ENCODE data around the gene LGALS8. TPM values are rescaled to one million over a fixed set of nuclear protein-coding genes. Genes with fewer than 3 reads are reported as not detected.
"Not testable (repeated sequence)": the region's sequence is repeated elsewhere in the genome, so short reads cannot be mapped to it uniquely, and the experiment has no call there.

Gene LGALS8
- total RNA-seq, 1 donor from 2014 or later, result 94.5 TPM

DNA sequence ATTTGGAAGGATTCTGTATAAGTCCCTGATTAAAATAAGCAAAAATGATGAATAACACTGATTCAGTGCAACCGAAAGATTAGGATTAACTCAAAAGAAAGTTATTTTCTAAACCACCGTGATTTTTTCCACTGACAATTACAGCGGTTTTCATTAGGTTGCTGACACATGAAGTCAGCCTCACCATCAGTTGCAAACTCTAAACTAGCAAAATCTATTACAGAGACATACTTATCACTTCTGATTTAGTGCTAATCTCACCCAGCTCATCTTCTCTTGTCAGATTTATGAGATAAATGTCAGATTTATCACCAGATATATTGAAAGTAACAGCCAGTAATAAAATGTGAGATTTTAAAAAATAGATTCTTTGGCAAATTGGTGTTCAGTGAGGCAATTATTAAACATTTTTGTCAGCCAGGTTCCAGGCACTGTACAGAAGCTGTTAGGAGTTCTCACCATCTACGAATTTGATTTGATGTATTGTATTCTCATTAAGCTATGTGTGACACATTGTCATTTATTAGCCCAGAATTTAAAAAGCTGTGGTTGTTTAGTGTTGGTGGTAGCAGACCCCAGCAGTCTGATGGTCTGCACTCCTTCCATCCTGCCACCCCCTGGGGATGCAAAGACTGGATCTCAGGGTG lies 37.3 kb upstream of the LGALS8 start:
- peaks cover 17% of the 10 kb centered on the region for H3K36me3 Mint-ChIP-seq (ENCODE audit: low read depth, unreplicated experiment)
- H3K9me3 Mint-ChIP-seq (ENCODE audit: unreplicated experiment), result no peaks in the 10 kb centered on the region
- H3K4me1 Mint-ChIP-seq (ENCODE audit: unreplicated experiment), result peaks cover 14% of the 10 kb centered on the region
- TF ChIP-seq, protein P1, sequence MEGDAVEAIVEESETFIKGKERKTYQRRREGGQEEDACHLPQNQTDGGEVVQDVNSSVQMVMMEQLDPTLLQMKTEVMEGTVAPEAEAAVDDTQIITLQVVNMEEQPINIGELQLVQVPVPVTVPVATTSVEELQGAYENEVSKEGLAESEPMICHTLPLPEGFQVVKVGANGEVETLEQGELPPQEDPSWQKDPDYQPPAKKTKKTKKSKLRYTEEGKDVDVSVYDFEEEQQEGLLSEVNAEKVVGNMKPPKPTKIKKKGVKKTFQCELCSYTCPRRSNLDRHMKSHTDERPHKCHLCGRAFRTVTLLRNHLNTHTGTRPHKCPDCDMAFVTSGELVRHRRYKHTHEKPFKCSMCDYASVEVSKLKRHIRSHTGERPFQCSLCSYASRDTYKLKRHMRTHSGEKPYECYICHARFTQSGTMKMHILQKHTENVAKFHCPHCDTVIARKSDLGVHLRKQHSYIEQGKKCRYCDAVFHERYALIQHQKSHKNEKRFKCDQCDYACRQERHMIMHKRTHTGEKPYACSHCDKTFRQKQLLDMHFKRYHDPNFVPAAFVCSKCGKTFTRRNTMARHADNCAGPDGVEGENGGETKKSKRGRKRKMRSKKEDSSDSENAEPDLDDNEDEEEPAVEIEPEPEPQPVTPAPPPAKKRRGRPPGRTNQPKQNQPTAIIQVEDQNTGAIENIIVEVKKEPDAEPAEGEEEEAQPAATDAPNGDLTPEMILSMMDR (IDR thresholded peaks at IDR 0.05; ENCODE audit: unreplicated experiment), result no peak
- no peak for DNase-seq (ENCODE audit: low spot score)
- H3K27ac Mint-ChIP-seq (ENCODE audit: unreplicated experiment), result no peak overlapping the region
- no peak overlapping the region for H3K4me3 Mint-ChIP-seq (ENCODE audit: unreplicated experiment)
- no peaks in the 10 kb centered on the region for H3K27me3 Mint-ChIP-seq (ENCODE audit: unreplicated experiment)

DNA sequence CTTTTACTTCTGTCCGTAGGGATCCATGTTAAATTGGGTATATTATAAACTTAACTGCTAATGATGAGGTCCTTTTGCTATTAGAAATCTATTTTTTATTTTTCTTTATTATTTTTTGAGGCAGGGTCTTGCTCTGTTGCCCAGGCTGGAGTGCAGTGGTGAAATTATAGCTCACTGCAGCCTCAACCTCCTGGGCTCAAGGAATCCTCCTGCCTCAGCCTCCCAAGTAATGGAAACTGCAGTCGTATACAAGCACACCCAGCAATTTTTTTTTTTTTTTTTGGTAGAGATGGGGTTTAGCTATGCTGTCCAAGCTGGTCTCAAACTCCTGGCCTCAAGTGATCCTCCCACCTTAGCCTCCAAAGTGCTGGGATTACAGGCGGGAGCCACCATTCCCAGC lies 34.6 kb upstream of the LGALS8 start:
- not testable (repeated sequence) for H3K4me3 Mint-ChIP-seq (ENCODE audit: unreplicated experiment); H3K27ac Mint-ChIP-seq (ENCODE audit: unreplicated experiment); H3K9me3 Mint-ChIP-seq (ENCODE audit: unreplicated experiment); H3K27me3 Mint-ChIP-seq (ENCODE audit: unreplicated experiment); H3K36me3 Mint-ChIP-seq (ENCODE audit: low read depth, unreplicated experiment); DNase-seq (ENCODE audit: low spot score)
- peaks cover 31% of the 10 kb centered on the region for H3K4me1 Mint-ChIP-seq (ENCODE audit: unreplicated experiment)

DNA sequence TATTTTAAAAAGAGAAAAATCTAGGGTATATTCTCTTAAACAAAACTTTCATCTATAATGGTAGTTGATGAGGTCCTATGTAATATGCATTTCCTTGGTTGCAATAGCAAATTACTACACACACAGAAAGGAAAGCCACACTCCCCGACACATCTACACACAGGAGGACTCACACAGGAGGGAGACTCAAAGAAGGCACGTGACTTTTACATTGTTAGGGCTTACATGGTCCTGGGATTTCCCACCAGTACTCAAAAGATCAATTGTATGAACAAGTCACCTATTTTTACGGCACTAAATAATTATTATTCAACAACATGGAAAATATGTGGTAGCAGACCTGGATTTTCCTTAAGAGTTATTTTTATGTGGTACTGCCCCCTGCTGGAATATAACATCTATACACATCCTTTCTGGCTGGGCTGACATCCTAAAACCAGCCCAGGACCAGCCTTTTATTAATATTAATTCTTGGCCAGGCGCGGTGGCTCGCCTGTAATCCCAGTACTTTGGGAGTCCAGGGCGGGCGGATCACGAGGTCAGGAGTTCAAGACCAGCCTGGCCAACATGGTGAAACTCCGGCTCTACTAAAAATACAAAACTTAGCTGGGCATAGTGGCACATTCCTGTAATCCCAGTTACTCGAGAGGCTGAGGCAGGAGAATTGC lies 33.9 kb upstream of the LGALS8 start:
- Mint-ChIP-seq H3K36me3 (ENCODE audit: low read depth, unreplicated experiment) (no peaks in the 10 kb centered on the region), H3K27ac (ENCODE audit: unreplicated experiment) (peak overlapping the region; percentile 33), H3K9me3 (ENCODE audit: unreplicated experiment) (no peaks in the 10 kb centered on the region), H3K4me1 (ENCODE audit: unreplicated experiment) (peaks cover 35% of the 10 kb centered on the region), H3K27me3 (ENCODE audit: unreplicated experiment) (peaks cover 4% of the 10 kb centered on the region), H3K4me3 (ENCODE audit: unreplicated experiment) (no peak overlapping the region)
- TF ChIP-seq, protein P1 (IDR thresholded peaks at IDR 0.05; ENCODE audit: unreplicated experiment), result peak; percentile 74
- peak; percentile 8 for DNase-seq (ENCODE audit: low spot score)

DNA sequence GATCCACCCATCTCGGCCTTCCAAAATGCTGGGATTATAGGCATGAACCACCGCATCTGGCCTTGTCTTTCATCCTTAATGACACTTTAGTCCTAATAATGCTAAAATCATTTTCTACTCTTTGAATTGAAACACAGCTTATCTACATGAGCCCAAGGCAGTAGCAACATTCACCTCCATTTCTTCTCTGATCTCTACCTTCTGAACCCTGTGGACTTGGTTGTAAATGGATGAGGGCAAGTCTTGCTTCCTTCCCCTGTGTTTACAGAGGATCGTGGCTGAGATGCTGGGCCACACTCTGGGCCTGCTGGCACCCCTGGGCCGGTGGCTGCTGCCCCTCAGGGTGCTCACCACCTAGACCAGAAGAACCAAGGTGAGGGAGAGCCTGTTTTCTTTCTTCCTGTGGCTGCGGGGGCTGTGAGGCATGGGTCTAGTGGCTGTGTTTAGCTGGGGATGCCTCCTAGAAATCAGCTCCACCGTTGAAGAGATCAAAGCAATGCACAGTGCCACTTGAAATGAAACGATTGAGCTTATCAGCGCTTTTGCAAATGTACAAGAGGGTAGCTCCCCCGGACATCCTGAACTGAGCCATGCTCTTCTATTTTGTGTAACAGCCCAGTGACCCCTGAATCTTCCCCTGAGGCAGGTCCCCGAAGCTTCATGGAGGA lies 32.2 kb upstream of the LGALS8 start:
- H3K27ac Mint-ChIP-seq (ENCODE audit: unreplicated experiment), result peak overlapping the region; percentile 86
- TF ChIP-seq, protein P1 (IDR thresholded peaks at IDR 0.05; ENCODE audit: unreplicated experiment), result no peak

DNA sequence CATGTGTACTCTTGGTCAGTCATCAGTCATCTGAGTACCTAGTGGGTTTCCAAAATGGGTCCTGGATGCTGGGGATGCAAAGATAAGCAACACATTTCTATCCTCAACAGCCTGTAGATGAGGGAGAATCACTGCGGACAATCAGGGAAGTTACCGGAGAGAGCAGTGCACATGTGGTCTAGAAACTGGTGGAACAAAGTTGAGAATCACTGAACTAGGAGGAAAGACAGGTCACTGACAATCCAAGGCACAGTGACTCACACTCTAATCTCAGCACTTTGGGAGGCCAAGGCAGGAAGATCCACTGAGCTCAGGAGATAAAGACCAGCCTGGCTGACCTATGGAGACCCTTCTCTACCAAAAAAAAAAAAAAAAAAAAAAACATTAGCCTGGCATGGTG lies 31.4 kb upstream of the LGALS8 start:
- Mint-ChIP-seq H3K27ac (ENCODE audit: unreplicated experiment) (no peak overlapping the region), H3K36me3 (ENCODE audit: low read depth, unreplicated experiment) (no peaks in the 10 kb centered on the region), H3K27me3 (ENCODE audit: unreplicated experiment) (peaks cover 4% of the 10 kb centered on the region), H3K9me3 (ENCODE audit: unreplicated experiment) (no peaks in the 10 kb centered on the region), H3K4me1 (ENCODE audit: unreplicated experiment) (peaks cover 35% of the 10 kb centered on the region), H3K4me3 (ENCODE audit: unreplicated experiment) (no peak overlapping the region)
- DNase-seq (ENCODE audit: low spot score), result no peak
- TF ChIP-seq, protein P1 (IDR thresholded peaks at IDR 0.05; ENCODE audit: unreplicated experiment), result no peak

More for the DNA sequence above, 32.2 kb upstream of the LGALS8 start:
- Mint-ChIP-seq H3K27me3 (ENCODE audit: unreplicated experiment) (peaks cover 4% of the 10 kb centered on the region), H3K9me3 (ENCODE audit: unreplicated experiment) (no peaks in the 10 kb centered on the region), H3K36me3 (ENCODE audit: low read depth, unreplicated experiment) (no peaks in the 10 kb centered on the region), H3K4me3 (ENCODE audit: unreplicated experiment) (no peak overlapping the region), H3K4me1 (ENCODE audit: unreplicated experiment) (peaks cover 35% of the 10 kb centered on the region)
- DNase-seq (ENCODE audit: low spot score), result no peak
